Body of pancreas (tissue), 4 donors: ENCODE measurements around the gene SPOCD1.
"Not testable (repeated sequence)": the region's sequence is repeated elsewhere in the genome, so short reads cannot be mapped to it uniquely, and the experiment has no call there.

Experiments used
- POLR2A ChIP-seq, 3 donors: fragments of 450-650 bp; IDR thresholded peaks; one replicate each; pipeline ENCODE4 v1.6.1; 2016; ENCODE audit warnings: antibody characterized with exemption in 3 of 3, mild to moderate bottlenecking in 2 of 3
- TF ChIP-seq, protein P1 (sequence below), 7 experiments: fragments of 450-650 bp in 4 of 7; fragments of 200-600 bp in 3 of 7; sonication (generic) in 3 of 7; IDR thresholded peaks; one replicate each; pipeline ENCODE4 v1.5.1; 2016 to 2019; ENCODE audit warnings: antibody characterized with exemption in 7 of 7

DNA sequence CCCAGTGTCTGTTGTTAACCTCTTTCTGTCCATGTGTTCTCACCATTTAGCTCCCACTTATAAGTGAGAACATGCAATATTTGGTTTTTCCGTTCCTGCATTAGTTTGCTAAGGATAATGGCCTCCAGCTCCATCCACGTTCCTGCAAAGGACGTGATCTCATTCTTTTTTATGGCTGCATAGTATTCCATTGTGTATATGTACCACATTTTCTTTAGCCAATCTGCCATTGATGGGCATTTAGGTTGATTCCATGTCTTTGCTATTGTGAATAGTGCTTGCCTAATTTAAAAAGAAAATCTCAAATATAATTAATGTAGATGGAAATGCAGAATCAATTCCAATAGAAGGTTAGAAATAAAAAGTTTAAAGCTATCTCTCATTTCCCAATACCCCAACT, 679 bp upstream of the SPOCD1 start:
- TF ChIP-seq, protein P1, sequence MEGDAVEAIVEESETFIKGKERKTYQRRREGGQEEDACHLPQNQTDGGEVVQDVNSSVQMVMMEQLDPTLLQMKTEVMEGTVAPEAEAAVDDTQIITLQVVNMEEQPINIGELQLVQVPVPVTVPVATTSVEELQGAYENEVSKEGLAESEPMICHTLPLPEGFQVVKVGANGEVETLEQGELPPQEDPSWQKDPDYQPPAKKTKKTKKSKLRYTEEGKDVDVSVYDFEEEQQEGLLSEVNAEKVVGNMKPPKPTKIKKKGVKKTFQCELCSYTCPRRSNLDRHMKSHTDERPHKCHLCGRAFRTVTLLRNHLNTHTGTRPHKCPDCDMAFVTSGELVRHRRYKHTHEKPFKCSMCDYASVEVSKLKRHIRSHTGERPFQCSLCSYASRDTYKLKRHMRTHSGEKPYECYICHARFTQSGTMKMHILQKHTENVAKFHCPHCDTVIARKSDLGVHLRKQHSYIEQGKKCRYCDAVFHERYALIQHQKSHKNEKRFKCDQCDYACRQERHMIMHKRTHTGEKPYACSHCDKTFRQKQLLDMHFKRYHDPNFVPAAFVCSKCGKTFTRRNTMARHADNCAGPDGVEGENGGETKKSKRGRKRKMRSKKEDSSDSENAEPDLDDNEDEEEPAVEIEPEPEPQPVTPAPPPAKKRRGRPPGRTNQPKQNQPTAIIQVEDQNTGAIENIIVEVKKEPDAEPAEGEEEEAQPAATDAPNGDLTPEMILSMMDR (IDR thresholded peaks at IDR 0.05), result not testable (repeated sequence)
- TF ChIP-seq POLR2A (IDR thresholded peaks at IDR 0.05), result not testable (repeated sequence)
